Esophagus squamous epithelium (tissue), 4 donors: ENCODE measurements around the gene POLR2E.

ENCODE experiments used
- CTCF ChIP-seq, 6 experiments: fragments of 450-650 bp in 4 of 6; fragments of 200-600 bp in 2 of 6; sonication (generic) in 2 of 6; IDR thresholded peaks; one replicate each; pipeline ENCODE4 v1.5.1; 2016 to 2019; ENCODE audit warnings: antibody characterized with exemption in 6 of 6, mild to moderate bottlenecking in 4 of 6, moderate library complexity in 4 of 6
- POLR2A ChIP-seq, 4 donors: fragments of 450-650 bp; IDR thresholded peaks; one replicate each; pipeline ENCODE4 v1.6.1; 2017; ENCODE audit warnings: antibody characterized with exemption in 4 of 4, mild to moderate bottlenecking in 4 of 4, moderate library complexity in 3 of 4

- no peak for TF ChIP-seq CTCF (IDR thresholded peaks at IDR 0.05)
- TF ChIP-seq POLR2A (IDR thresholded peaks at IDR 0.05) = no peak
Measured at GRCh38 chr19:1115646-1116420, 20.7 kb upstream of the POLR2E start.
